RWPE2 (cell line): ENCODE data around the gene LRBA.

ENCODE experiments used
- ATAC-seq: fragments of 200-7000 bp; cut with Tn5 transposase; 3 replicates; pipeline ENCODE4 v1.9.1; 2021; ENCODE audit warnings: low read depth
- DNase-seq: peaks from one replicate; pipeline ENCODE4 v3.0.0-alpha.2; 2020; ENCODE audit warnings: low spot score
- H3K27ac ChIP-seq: fragments of 450-650 bp; 2 replicates; pipeline ENCODE4 v1.5.1; 2017; ENCODE audit warnings: mild to moderate bottlenecking; ENCODE audit not compliant: poor library complexity, severe bottlenecking
- H3K27me3 ChIP-seq: fragments of 250-450 bp; sonication (Bioruptor Pico); 2 replicates; pipeline ENCODE4 v1.5.1; 2021; ENCODE audit warnings: mild to moderate bottlenecking, moderate library complexity; ENCODE audit not compliant: insufficient read depth, poor library complexity, severe bottlenecking
- H3K36me3 ChIP-seq: fragments of 250-450 bp; sonication (Bioruptor Pico); 2 replicates; pipeline ENCODE4 v1.5.1; 2020; ENCODE audit warnings: low read depth, mild to moderate bottlenecking, moderate library complexity
- H3K4me1 ChIP-seq: fragments of 250-450 bp; sonication (Bioruptor Pico); 2 replicates; pipeline ENCODE4 v1.5.1; 2021; ENCODE audit warnings: mild to moderate bottlenecking, moderate library complexity; ENCODE audit not compliant: insufficient read depth, poor library complexity, severe bottlenecking
- H3K4me3 ChIP-seq: fragments of 250-450 bp; sonication (Bioruptor Pico); 2 replicates; pipeline ENCODE4 v1.5.1; 2021; ENCODE audit warnings: mild to moderate bottlenecking, moderate library complexity; ENCODE audit not compliant: severe bottlenecking
- H3K9me3 ChIP-seq: fragments of 250-450 bp; sonication (Bioruptor Pico); 2 replicates; pipeline ENCODE4 v1.5.1; 2021; ENCODE audit warnings: mild to moderate bottlenecking, moderate library complexity; ENCODE audit not compliant: severe bottlenecking
- TF ChIP-seq, protein P1 (sequence below): fragments of 450-650 bp; IDR thresholded peaks from one replicate; pipeline ENCODE4 v1.5.1; 2017; ENCODE audit warnings: mild to moderate bottlenecking, moderate library complexity; ENCODE audit not compliant: poor library complexity, severe bottlenecking

Gene LRBA

DNA sequence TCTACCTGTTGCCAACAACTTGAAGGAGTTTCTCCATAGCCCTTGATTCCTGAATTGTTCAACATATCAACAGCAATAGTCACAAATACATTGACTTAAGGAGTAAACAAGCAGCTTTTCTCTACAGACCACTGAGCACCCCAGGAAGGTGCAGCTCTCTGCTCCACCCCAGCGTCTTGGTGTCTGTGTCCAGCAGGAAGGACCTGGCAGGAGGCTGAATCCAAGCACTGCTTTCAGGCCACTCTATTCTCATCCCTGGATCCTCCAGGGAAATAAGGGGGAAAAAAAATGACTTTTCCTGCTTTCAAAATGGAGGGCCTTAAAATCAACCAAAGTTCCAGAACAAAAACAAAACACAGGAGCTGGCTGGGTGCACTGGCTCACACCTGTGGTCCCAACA, 593.5 kb downstream of the LRBA start:
- H3K4me3 ChIP-seq, result no peak overlapping the region
- no peaks in the 10 kb centered on the region for H3K36me3 ChIP-seq
- TF ChIP-seq, protein P1, sequence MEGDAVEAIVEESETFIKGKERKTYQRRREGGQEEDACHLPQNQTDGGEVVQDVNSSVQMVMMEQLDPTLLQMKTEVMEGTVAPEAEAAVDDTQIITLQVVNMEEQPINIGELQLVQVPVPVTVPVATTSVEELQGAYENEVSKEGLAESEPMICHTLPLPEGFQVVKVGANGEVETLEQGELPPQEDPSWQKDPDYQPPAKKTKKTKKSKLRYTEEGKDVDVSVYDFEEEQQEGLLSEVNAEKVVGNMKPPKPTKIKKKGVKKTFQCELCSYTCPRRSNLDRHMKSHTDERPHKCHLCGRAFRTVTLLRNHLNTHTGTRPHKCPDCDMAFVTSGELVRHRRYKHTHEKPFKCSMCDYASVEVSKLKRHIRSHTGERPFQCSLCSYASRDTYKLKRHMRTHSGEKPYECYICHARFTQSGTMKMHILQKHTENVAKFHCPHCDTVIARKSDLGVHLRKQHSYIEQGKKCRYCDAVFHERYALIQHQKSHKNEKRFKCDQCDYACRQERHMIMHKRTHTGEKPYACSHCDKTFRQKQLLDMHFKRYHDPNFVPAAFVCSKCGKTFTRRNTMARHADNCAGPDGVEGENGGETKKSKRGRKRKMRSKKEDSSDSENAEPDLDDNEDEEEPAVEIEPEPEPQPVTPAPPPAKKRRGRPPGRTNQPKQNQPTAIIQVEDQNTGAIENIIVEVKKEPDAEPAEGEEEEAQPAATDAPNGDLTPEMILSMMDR, result no peak
- ATAC-seq (no peak), DNase-seq (no peak)
- H3K27me3 ChIP-seq, result no peaks in the 10 kb centered on the region
- no peaks in the 10 kb centered on the region for H3K4me1 ChIP-seq
- H3K27ac ChIP-seq, result no peak overlapping the region
- no peaks in the 10 kb centered on the region for H3K9me3 ChIP-seq

DNA sequence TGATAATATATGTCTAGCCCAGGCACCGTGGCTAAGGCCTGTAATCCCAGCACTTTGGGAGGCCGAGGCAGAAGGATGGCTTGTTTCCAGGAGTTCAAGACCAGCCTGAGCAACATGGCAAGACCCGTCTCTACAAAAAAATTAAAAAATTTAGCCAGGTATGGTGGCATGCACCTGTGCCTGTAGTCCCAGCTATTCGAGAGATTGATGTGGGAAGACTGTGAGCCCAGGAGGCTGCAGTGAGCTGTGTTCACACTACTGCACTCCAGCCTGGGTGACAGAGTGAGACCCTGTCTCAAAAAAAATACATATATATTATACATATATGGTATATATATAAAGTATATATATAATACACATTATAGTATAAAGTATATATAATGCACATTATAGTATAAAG, 595.1 kb downstream of the LRBA start:
- H3K4me1 ChIP-seq, result no peaks in the 10 kb centered on the region
- ATAC-seq (no peak), DNase-seq (no peak)
- H3K9me3 ChIP-seq, result no peaks in the 10 kb centered on the region
- no peaks in the 10 kb centered on the region for H3K36me3 ChIP-seq
- TF ChIP-seq, protein P1, result no peak
- no peak overlapping the region for H3K4me3 ChIP-seq
- no peak overlapping the region for H3K27ac ChIP-seq
- H3K27me3 ChIP-seq, result no peaks in the 10 kb centered on the region

DNA sequence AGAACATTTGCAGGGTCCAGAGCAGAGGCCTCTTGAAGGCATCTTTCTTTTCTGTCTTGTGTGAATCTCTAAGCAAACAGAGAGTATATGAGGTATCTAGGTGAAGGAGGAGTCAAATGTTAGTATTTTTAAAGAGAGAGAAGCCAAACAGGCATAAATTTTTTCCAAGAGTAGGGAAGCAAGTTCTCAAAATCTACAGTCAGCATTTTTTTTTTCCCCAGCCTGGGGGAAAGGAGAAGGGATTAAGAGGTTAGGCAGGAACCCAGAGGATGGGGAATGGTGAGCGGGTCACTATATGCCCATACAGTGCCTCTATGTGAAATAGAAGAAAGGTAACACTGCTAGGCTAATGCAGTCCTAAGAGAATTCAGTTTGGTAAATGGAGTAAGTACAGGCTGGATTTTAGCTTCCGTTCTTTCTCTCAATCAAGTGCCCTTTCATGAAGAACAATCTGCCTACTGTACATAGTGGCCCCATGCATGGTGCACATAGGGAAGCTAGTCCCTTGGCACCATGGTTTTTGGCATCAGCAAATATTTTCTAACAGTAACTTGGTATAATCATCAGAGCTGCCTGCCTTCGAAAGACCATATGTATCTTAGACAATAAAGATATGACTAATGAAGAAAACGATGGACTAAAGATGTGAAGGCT, 596.2 kb downstream of the LRBA start:
- H3K9me3 ChIP-seq, result no peaks in the 10 kb centered on the region
- H3K27ac ChIP-seq, result no peak overlapping the region
- H3K36me3 ChIP-seq, result no peaks in the 10 kb centered on the region
- no peaks in the 10 kb centered on the region for H3K27me3 ChIP-seq
- no peak for ATAC-seq
- no peak overlapping the region for H3K4me3 ChIP-seq
- H3K4me1 ChIP-seq, result no peaks in the 10 kb centered on the region
- TF ChIP-seq, protein P1, result no peak
- no peak for DNase-seq

DNA sequence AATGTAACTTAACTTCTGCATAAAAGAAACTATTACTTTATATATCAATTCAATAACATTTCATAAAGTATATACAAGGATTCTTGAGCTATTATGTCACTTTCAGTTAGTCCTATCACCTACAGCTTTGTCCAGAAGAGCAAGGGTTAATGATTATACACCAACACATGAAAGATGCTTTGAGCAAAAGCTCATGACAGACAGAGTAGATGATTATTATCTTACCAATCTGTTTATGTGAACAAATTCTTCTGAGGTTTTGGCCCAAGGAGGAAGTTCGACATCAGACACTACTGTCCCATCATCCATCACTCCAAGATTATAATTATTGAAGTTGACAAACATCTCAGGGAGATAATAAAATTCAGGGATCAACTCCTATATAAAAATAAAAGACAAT, 599.9 kb downstream of the LRBA start:
- no peak overlapping the region for H3K27ac ChIP-seq
- ATAC-seq (no peak), DNase-seq (no peak)
- TF ChIP-seq, protein P1, result no peak
- H3K9me3 ChIP-seq, result no peaks in the 10 kb centered on the region
- no peaks in the 10 kb centered on the region for H3K4me1 ChIP-seq
- H3K4me3 ChIP-seq, result no peak overlapping the region
- no peaks in the 10 kb centered on the region for H3K36me3 ChIP-seq
- no peaks in the 10 kb centered on the region for H3K27me3 ChIP-seq

DNA sequence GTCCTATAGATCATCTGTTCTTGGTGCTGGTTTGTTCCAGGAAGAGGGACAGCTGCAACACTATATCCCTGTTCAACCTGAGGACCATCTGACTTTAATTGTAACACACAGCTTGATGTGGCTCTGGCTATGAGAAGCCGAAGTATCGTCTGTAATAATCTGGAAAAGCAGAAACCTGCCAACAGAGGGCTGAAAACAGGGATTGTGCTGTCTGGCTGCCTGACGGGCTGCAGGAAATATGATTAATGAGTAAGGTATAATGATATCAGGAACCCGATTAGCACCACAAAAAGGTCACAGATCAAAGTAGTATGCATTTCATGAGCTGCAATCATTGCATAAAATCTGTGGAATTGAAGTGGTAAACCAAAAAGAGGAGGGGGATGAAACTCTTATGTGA, 603.6 kb downstream of the LRBA start:
- H3K4me3 ChIP-seq, result no peak overlapping the region
- no peaks in the 10 kb centered on the region for H3K9me3 ChIP-seq
- H3K27me3 ChIP-seq, result no peaks in the 10 kb centered on the region
- no peaks in the 10 kb centered on the region for H3K4me1 ChIP-seq
- H3K27ac ChIP-seq, result no peak overlapping the region
- TF ChIP-seq, protein P1, result no peak
- ATAC-seq (no peak), DNase-seq (no peak)
- H3K36me3 ChIP-seq, result no peaks in the 10 kb centered on the region
